Measurements from ENCODE around the gene USP3. TPM values are rescaled to one million over a fixed set of nuclear protein-coding genes. Genes with fewer than 3 reads are reported as not detected.

USP3 gene
- total and polyA plus RNA-seq, 2 of the 4 experiments (the other 2 are of a cell fraction): 17.3 to 52.3 TPM

GRCh38 chr15:63465104-63465503 is 39.3 kb upstream of the USP3 start:
- Histone ChIP-seq H4K8ac (ENCODE audit: low read depth in 2 of 2, low read length in 2 of 2) (no peak overlapping the region), H3K23ac (ENCODE audit: low read depth, low read length) (no peak overlapping the region), H4K20me1 (ENCODE audit: insufficient read depth, low read length) (no peaks in the 10 kb centered on the region), H3K56ac (ENCODE audit: extremely low read depth, insufficient read depth, low read length) (no peak overlapping the region), H3K18ac (ENCODE audit: low read depth, low read length) (no peak overlapping the region), H3K27me3 (ENCODE audit: control insufficient read depth, insufficient read depth, low read length) (peaks cover 4% of the 10 kb centered on the region), H3K14ac (replicated peaks; ENCODE audit: low read depth, low read length) (no peak overlapping the region), H2AFZ (replicated peaks; ENCODE audit: low read length, poor library complexity) (no peak overlapping the region), H2BK20ac (ENCODE audit: low read depth, low read length) (no peak overlapping the region), H3K79me1 (ENCODE audit: low read depth in 1 of 2, low read length in 2 of 2) (no peaks in the 10 kb centered on the region), H3K4me2 (ENCODE audit: low read depth, low read length) (no peak overlapping the region), H3K4ac (ENCODE audit: low read depth, low read length) (no peak overlapping the region), H3K9ac (ENCODE audit: low read depth, low read length) (no peak overlapping the region), H4K91ac (ENCODE audit: insufficient read depth, low read depth, low read length) (no peak overlapping the region), H3K4me3 (ENCODE audit: insufficient read depth, low read depth, low read length) (no peak overlapping the region), H3K9me1 (ENCODE audit: insufficient read depth, low read length) (no peaks in the 10 kb centered on the region; the same call in 1 of the 2 replicates), H2BK120ac (ENCODE audit: low read depth, low read length) (no peak overlapping the region), H3K9me3 (ENCODE audit: control insufficient read depth, insufficient read depth, low read length) (no peaks in the 10 kb centered on the region), H3K27ac (ENCODE audit: insufficient read depth, low read length) (no peak overlapping the region), H2BK15ac (ENCODE audit: low read depth, low read length) (no peak overlapping the region), H2BK5ac (ENCODE audit: low read depth, low read length, poor library complexity, severe bottlenecking) (no peak overlapping the region), H2AK9ac (replicated peaks; ENCODE audit: low read depth, low read length, poor library complexity) (no peak overlapping the region), H3K36me3 (ENCODE audit: control insufficient read depth, insufficient read depth, low read length) (no peaks in the 10 kb centered on the region), H3K4me1 (ENCODE audit: control insufficient read depth, insufficient read depth, low read length) (peaks cover 18% of the 10 kb centered on the region), H2AK5ac (ENCODE audit: low read depth, low read length) (no peak overlapping the region), H4K5ac (ENCODE audit: low read depth, low read length) (no peak overlapping the region)
- intact Hi-C loops (cut with micrococcal nuclease) (loop anchor here (5.0 to 10.0 kb wide), 3 partner anchors 120 to 600 kb away; no protein-coding TSS in a partner anchor), dilution Hi-C loops (cut with HindIII; ENCODE audit: low sequenced_read_pairs, unreplicated experiment) (no loop called here), in situ Hi-C loops (cut with MboI; ENCODE audit: low sequenced_read_pairs) (no loop called here)
- no peak for TF ChIP-seq FOS (IDR thresholded peaks at IDR 0.05; ENCODE audit: low read depth, low read length)
- no peak for TF ChIP-seq SMC3 (IDR thresholded peaks at IDR 0.05; ENCODE audit: low read depth, low read length)
- 0 out of 2 replicates have a peak, but pooled peaks have one; percentile 26 for TF ChIP-seq BHLHE40 (IDR thresholded peaks at IDR 0.05; ENCODE audit: low read depth, low read length)
- TF ChIP-seq RFX5 (IDR thresholded peaks at IDR 0.05; ENCODE audit: low read depth, low read length): no peak
- TF ChIP-seq NFE2L2 (IDR thresholded peaks at IDR 0.05; ENCODE audit: low read depth, low read length): no peak
- no peak for TF ChIP-seq CHD1 (IDR thresholded peaks at IDR 0.05; ENCODE audit: low read depth, low read length)
- TF ChIP-seq CEBPB (IDR thresholded peaks at IDR 0.05; ENCODE audit: low read depth, low read length): 0 out of 2 replicates have a peak, but pooled peaks have one; percentile 20
- TF ChIP-seq POLR2A (IDR thresholded peaks at IDR 0.05; ENCODE audit: low read depth, low read length): no peak
- TF ChIP-seq MXI1 (IDR thresholded peaks at IDR 0.05; ENCODE audit: borderline replicate concordance, low read depth, low read length): no peak
- no peak for TF ChIP-seq MAZ (IDR thresholded peaks at IDR 0.05; ENCODE audit: borderline replicate concordance, low read depth, low read length)
- no peak for TF ChIP-seq USF2 (IDR thresholded peaks at IDR 0.05; ENCODE audit: low read depth, low read length)
- TF ChIP-seq CTCF (conservative IDR thresholded peaks at IDR 0.05; ENCODE audit: low read depth, low read length): no peak
- TF ChIP-seq RAD21 (IDR thresholded peaks at IDR 0.05; ENCODE audit: low read length): no peak
- TF ChIP-seq MAFK (IDR thresholded peaks at IDR 0.05; ENCODE audit: low read depth, low read length): no peak
- peak; percentile 18; the same call in 1 of the 2 replicates for ATAC-seq (ENCODE audit: low read depth)
- POLR2A ChIA-PET (ENCODE audit: unreplicated experiment): no interaction called here
- CTCF ChIA-PET: no interaction called here
- DNase-seq: peak; percentile 69
- no TSS peak for BruUV-seq (replicated peaks)
